ENCODE results near the gene CDKN2B-AS1. TPM values are rescaled to one million over a fixed set of nuclear protein-coding genes. Genes with fewer than 3 reads are reported as not detected.
A peak's percentile ranks its signal among the peaks of the same experiment; 100 is the strongest.

Gene CDKN2B-AS1
- total and polyA plus RNA-seq, 2 experiments from 2014 or later: 0.27 to 0.68 TPM

- Histone ChIP-seq H3K27ac (no peak overlapping the region), H3K4me2 (no peak overlapping the region), H3K4me1 (ENCODE audit: insufficient read depth) (no peaks in the 10 kb centered on the region), H4K20me1 (ENCODE audit: insufficient read depth, poor library complexity, severe bottlenecking) (no peaks in the 10 kb centered on the region), H3K9me3 (ENCODE audit: low read depth) (no peaks in the 10 kb centered on the region), H3K4me3 (no peak overlapping the region), H3K9me2 (replicated peaks; ENCODE audit: insufficient read depth) (no peaks in the 10 kb centered on the region), H3K27me3 (peaks cover 94% of the 10 kb centered on the region), H3K79me2 (no peaks in the 10 kb centered on the region), H3K36me3 (replicated peaks; ENCODE audit: insufficient read depth, low read depth) (no peaks in the 10 kb centered on the region), H2AFZ (no peak overlapping the region)
- no peak for DNase-seq (ENCODE audit: low spot score)
- TF ChIP-seq EZH2phosphoT487 (IDR thresholded peaks at IDR 0.05; ENCODE audit: low read depth, severe bottlenecking, unreplicated experiment) (peak; percentile 22), CTCF (IDR thresholded peaks at IDR 0.05; ENCODE audit: poor library complexity) (no peak), EZH2 (IDR thresholded peaks at IDR 0.05; ENCODE audit: borderline replicate concordance) (peak; percentile 49)
- 11% methylated on average over 35 of the region's 35 CpGs for WGBS (ENCODE audit: low lambda C conversion rate, missing lambda C conversion rate)
These were observed 5.0 kb upstream of the CDKN2B-AS1 start for GRCh38 chr9:21989440-21990189.

GRCh38 chr9:21991072-21991959 lies 3.3 kb upstream of the CDKN2B-AS1 start:
- H3K27me3 ChIP-seq: peaks cover 91% of the 10 kb centered on the region
- no peaks in the 10 kb centered on the region for H3K79me2 ChIP-seq
- H3K4me3 ChIP-seq: no peak overlapping the region
- TF ChIP-seq EZH2phosphoT487 (IDR thresholded peaks at IDR 0.05; ENCODE audit: low read depth, severe bottlenecking, unreplicated experiment) (no peak), EZH2 (IDR thresholded peaks at IDR 0.05; ENCODE audit: borderline replicate concordance) (no peak), CTCF (IDR thresholded peaks at IDR 0.05; ENCODE audit: poor library complexity) (no peak)
- no peaks in the 10 kb centered on the region for H3K36me3 ChIP-seq (replicated peaks; ENCODE audit: insufficient read depth, low read depth)
- H2AFZ ChIP-seq: no peak overlapping the region
- WGBS (ENCODE audit: low lambda C conversion rate, missing lambda C conversion rate): 62% methylated on average over 5 of the region's 5 CpGs
- no peaks in the 10 kb centered on the region for H4K20me1 ChIP-seq (ENCODE audit: insufficient read depth, poor library complexity, severe bottlenecking)
- H3K4me1 ChIP-seq (ENCODE audit: insufficient read depth): no peaks in the 10 kb centered on the region
- DNase-seq (ENCODE audit: low spot score): no peak
- H3K4me2 ChIP-seq: no peak overlapping the region
- no peaks in the 10 kb centered on the region for H3K9me3 ChIP-seq (ENCODE audit: low read depth)
- no peaks in the 10 kb centered on the region for H3K9me2 ChIP-seq (replicated peaks; ENCODE audit: insufficient read depth)
- no peak overlapping the region for H3K27ac ChIP-seq

- Histone ChIP-seq H3K4me3 (no peak overlapping the region), H3K9me2 (replicated peaks; ENCODE audit: insufficient read depth) (no peaks in the 10 kb centered on the region), H2AFZ (no peak overlapping the region), H4K20me1 (ENCODE audit: insufficient read depth, poor library complexity, severe bottlenecking) (no peaks in the 10 kb centered on the region), H3K79me2 (no peaks in the 10 kb centered on the region), H3K4me1 (ENCODE audit: insufficient read depth) (no peaks in the 10 kb centered on the region), H3K36me3 (replicated peaks; ENCODE audit: insufficient read depth, low read depth) (no peaks in the 10 kb centered on the region), H3K9me3 (ENCODE audit: low read depth) (no peaks in the 10 kb centered on the region), H3K27ac (no peak overlapping the region), H3K27me3 (peaks cover 91% of the 10 kb centered on the region), H3K4me2 (no peak overlapping the region)
- WGBS (ENCODE audit: low lambda C conversion rate, missing lambda C conversion rate): 70% methylated on average over 4 of the region's 4 CpGs
- TF ChIP-seq CTCF (IDR thresholded peaks at IDR 0.05; ENCODE audit: poor library complexity) (no peak), EZH2 (IDR thresholded peaks at IDR 0.05; ENCODE audit: borderline replicate concordance) (no peak), EZH2phosphoT487 (IDR thresholded peaks at IDR 0.05; ENCODE audit: low read depth, severe bottlenecking, unreplicated experiment) (no peak)
- no peak for DNase-seq (ENCODE audit: low spot score)
These were observed 1.6 kb upstream of the CDKN2B-AS1 start for GRCh38 chr9:21993007-21993406.
